ENCODE data around the gene SPIN2B.
"Not testable (repeated sequence)": the region's sequence is repeated elsewhere in the genome, so short reads cannot be mapped to it uniquely, and the experiment has no call there.

DNA sequence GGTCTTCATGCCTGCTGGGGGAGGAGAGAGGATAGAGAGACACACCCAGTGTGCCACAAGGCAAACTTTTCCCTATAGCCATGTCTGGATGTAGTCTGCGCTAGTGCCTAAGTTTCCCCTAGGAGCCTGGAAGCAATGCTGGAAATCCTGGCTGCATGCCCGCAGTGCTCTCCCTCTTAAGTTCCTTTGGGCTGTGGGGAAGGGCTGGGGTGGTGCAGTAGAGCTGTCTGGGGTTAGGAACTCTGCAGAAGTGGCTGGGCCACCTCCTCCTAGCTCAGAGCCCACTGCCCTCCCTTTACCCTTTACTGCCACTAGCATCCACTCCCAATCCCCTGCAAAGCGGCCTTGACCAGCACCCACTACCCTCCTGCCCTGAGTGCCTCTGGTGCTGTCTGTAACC is 15.2 kb upstream of the SPIN2B start:
- TF ChIP-seq CTCF, POLR2A (IDR thresholded peaks at IDR 0.05): not testable (repeated sequence)
